SK-N-SH (cell line): ENCODE results near the gene ANKRD11. TPM values are rescaled to one million over a fixed set of nuclear protein-coding genes. Genes with fewer than 3 reads are reported as not detected.

Experiments
- CTCF ChIA-PET: fragments of 300-600, 350-600 bp; formaldehyde crosslinking; extraction: SDS; loops from one replicate; lab custom pipeline; 2021; lab: Yijun Ruan, JAX
- POLR2A ChIA-PET: fragments of 350-600 bp; sonication (Branson Sonifier 250); formaldehyde crosslinking; extraction: SDS; loops from one replicate; lab custom pipeline; 2020; ENCODE audit warnings: antibody characterized with exemption, inconsistent platforms; lab: Yijun Ruan, JAX
- DNase-seq: peaks from one replicate; pipeline ENCODE4 v3.0.0; 2012
- H2AFZ ChIP-seq: fragments of 200-600 bp; sonication (generic); 2 replicates; pipeline ENCODE4 v1.8.1; 2016; ENCODE audit warnings: antibody characterized with exemption, mild to moderate bottlenecking, low read depth
- H3F3A ChIP-seq: fragments of 200-600 bp; sonication (generic); replicated peaks from 2 replicates; pipeline ENCODE3; 2016; ENCODE audit warnings: antibody characterized with exemption, mild to moderate bottlenecking; ENCODE audit not compliant: insufficient read depth
- H3K27ac ChIP-seq, 2 experiments: fragments of 200-500 bp in 1 of 2; fragments of 200-600 bp in 1 of 2; sonication (Bioruptor generic) in 1 of 2; sonication (generic), shearing (Covaris generic) in 1 of 2; 2 replicates each; pipeline versions ENCODE4 v1.5.1 to v1.6.1; 2014 to 2016; ENCODE audit warnings: low read depth in 2 of 2, inconsistent platforms in 1 of 2, low read length in 1 of 2, mild to moderate bottlenecking in 1 of 2, mixed read lengths in 1 of 2
- H3K27me3 ChIP-seq: fragments of 200-600 bp; sonication (generic), shearing (Covaris generic); 2 replicates; pipeline ENCODE4 v1.6.1; 2016; ENCODE audit warnings: mixed run types; ENCODE audit not compliant: insufficient read depth
- H3K36me3 ChIP-seq, 2 experiments: fragments of 200-500 bp in 1 of 2; fragments of 200-600 bp in 1 of 2; sonication (Bioruptor generic) in 1 of 2; sonication (generic) in 1 of 2; replicated peaks in 1 of 2; 2 replicates each; pipeline versions ENCODE3 to v1.5.1; 2014 to 2016; ENCODE audit warnings: low read length in 1 of 2, mild to moderate bottlenecking in 1 of 2; ENCODE audit not compliant: insufficient read depth in 2 of 2, control insufficient read depth in 1 of 2
- H3K4me1 ChIP-seq, 2 experiments: fragments of 200-500 bp in 1 of 2; fragments of 200-600 bp in 1 of 2; sonication (Bioruptor generic) in 1 of 2; sonication (generic), shearing (Covaris generic) in 1 of 2; 2 replicates each; pipeline versions ENCODE4 v1.5.1 to v1.6.1; 2014 to 2016; ENCODE audit warnings: low read depth in 1 of 2, low read length in 1 of 2, mixed run types in 1 of 2; ENCODE audit not compliant: insufficient read depth in 2 of 2, control insufficient read depth in 1 of 2
- H3K4me2 ChIP-seq: fragments of 200-600 bp; sonication (generic), shearing (Covaris generic); 2 replicates; pipeline ENCODE4 v1.6.1; 2017; ENCODE audit warnings: mixed run types
- H3K4me3 ChIP-seq, 2 experiments: fragments of 200-500 bp in 1 of 2; fragments of 200-600 bp in 1 of 2; sonication (Bioruptor generic) in 1 of 2; sonication (generic), shearing (Covaris generic) in 1 of 2; 2 replicates each; pipeline versions ENCODE4 v1.5.1 to v1.8.1; 2014 to 2016; ENCODE audit warnings: low read depth in 2 of 2, inconsistent platforms in 1 of 2, low read length in 1 of 2, mild to moderate bottlenecking in 1 of 2, mixed read lengths in 1 of 2, moderate library complexity in 1 of 2
- H3K79me2 ChIP-seq: fragments of 200-600 bp; sonication (generic); 2 replicates; pipeline ENCODE4 v1.8.1; 2017; ENCODE audit warnings: mild to moderate bottlenecking; ENCODE audit not compliant: insufficient read depth
- H3K9ac ChIP-seq: fragments of 200-600 bp; sonication (generic); 2 replicates; pipeline ENCODE4 v1.6.1; 2017; ENCODE audit warnings: mixed run types
- H3K9me2 ChIP-seq: fragments of 200-600 bp; sonication (generic); 2 replicates; pipeline ENCODE4 v1.6.1; 2017; ENCODE audit warnings: mixed run types
- H3K9me3 ChIP-seq: fragments of 200-600 bp; sonication (generic); 2 replicates; pipeline ENCODE4 v1.6.1; 2017; ENCODE audit warnings: mixed run types, mild to moderate bottlenecking, moderate library complexity
- H4K20me1 ChIP-seq: fragments of 200-600 bp; sonication (generic); 2 replicates; pipeline ENCODE4 v1.6.1; 2017; ENCODE audit warnings: mild to moderate bottlenecking, mixed run types; ENCODE audit not compliant: insufficient read depth
- EP300 ChIP-seq, 2 experiments: IDR thresholded peaks; 2 replicates each; pipeline versions ENCODE4 v1.4.0 to v1.6.1; 2012; ENCODE audit warnings: borderline replicate concordance in 1 of 2, low read depth in 1 of 2, low read length in 1 of 2
- GABPA ChIP-seq: IDR thresholded peaks from 2 replicates; pipeline ENCODE4 v1.4.0; 2012; ENCODE audit warnings: low read depth, mild to moderate bottlenecking
- JUND ChIP-seq: IDR thresholded peaks from 2 replicates; pipeline ENCODE4 v1.4.0; 2012
- NRF1 ChIP-seq: IDR thresholded peaks from 2 replicates; pipeline ENCODE4 v1.6.1; 2012; ENCODE audit warnings: low read depth, mild to moderate bottlenecking, low read length
- RCOR1 ChIP-seq: fragments of 150-350 bp; IDR thresholded peaks from 2 replicates; pipeline ENCODE4 v1.6.1; 2017; ENCODE audit warnings: antibody characterized with exemption, low read length
- RFX5 ChIP-seq: IDR thresholded peaks from 2 replicates; pipeline ENCODE4 v1.6.1; 2012; ENCODE audit warnings: mild to moderate bottlenecking, improper control_type of control experiment, low read length
- TEAD4 ChIP-seq: IDR thresholded peaks from 2 replicates; pipeline ENCODE4 v1.4.0; 2012; ENCODE audit warnings: mild to moderate bottlenecking, borderline replicate concordance; ENCODE audit not compliant: insufficient read depth
- USF1 ChIP-seq: IDR thresholded peaks from 2 replicates; pipeline ENCODE4 v1.4.0; 2012; ENCODE audit warnings: low read depth, borderline replicate concordance
- ZBTB33 ChIP-seq: IDR thresholded peaks from 2 replicates; pipeline ENCODE4 v1.4.0; 2012; ENCODE audit warnings: low read depth, borderline replicate concordance
- WGBS: methylation state at CpG from one replicate; pipeline ENCODE4 v1.1.6; 2017; ENCODE audit warnings: low lambda C conversion rate; 5-methylcytosine and 5-hydroxymethylcytosine counted together
- polyA plus RNA-seq, 3 experiments: library from polyadenylated mRNA; depleted of rRNA; stranded (reverse); fragments of >200 nt; gene quantifications; 2 replicates each; pipeline ENCODE4 v1.2.3, GENCODE V29; 2012
- TF ChIP-seq, protein P1 (sequence below): fragments of 150-350 bp; IDR thresholded peaks from 2 replicates; pipeline ENCODE4 v1.6.1; 2017; ENCODE audit warnings: antibody characterized with exemption, low read length, low read depth, borderline replicate concordance

Gene ANKRD11
- polyA plus RNA-seq, 1 of the 3 experiments (the other 2 are of a cell fraction): 50.2 TPM

GRCh38 chr16:89334461-89334860 lies 155.9 kb downstream of the ANKRD11 start:
- H3K27ac ChIP-seq: peak overlapping the region; percentile 11 to 66; a peak in 3 of 4 replicates

DNA sequence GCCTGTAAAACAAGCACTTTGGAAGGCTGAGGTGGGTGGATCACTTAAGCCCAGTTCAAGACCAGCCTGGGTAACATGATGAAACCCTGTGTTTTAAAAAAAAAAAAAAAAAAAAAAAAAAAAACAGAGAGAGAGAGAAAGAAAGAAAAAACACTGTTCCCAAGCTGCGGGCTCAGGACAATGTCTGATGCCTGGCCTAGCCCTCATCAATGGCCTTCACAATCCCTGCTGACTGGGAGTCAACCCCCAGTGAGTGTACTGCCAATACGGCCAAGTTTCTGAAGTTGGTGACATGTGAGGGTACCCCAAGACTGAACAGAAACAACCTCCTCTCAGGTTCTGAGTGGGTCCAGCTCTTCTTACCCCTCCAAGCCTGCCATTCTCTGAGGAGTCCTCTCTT lies 156.3 kb downstream of the ANKRD11 start:
- H3K4me1 ChIP-seq: peaks cover 28 to 37% of the 10 kb centered on the region in 2 experiments; a peak in 3 of 4 replicates
- ChIA-PET POLR2A (no interaction called here), CTCF (interaction anchor here (0.6 to 2.8 kb wide), 4 partner anchors 9 to 174 kb away, joined by 3 to 11 read pairs (median 6); partner anchors contain the start of gene SPG7)
- H2AFZ ChIP-seq: no peak overlapping the region
- no peaks in the 10 kb centered on the region for H3K27me3 ChIP-seq
- H3K9ac ChIP-seq: no peak overlapping the region
- H3K27ac ChIP-seq: peak overlapping the region; percentile 11 to 66; a peak in 3 of 4 replicates
- H3K9me2 ChIP-seq: no peaks in the 10 kb centered on the region
- H3K9me3 ChIP-seq: no peaks in the 10 kb centered on the region
- no peak overlapping the region for H3K4me3 ChIP-seq
- H3F3A ChIP-seq: peaks cover 14% of the 10 kb centered on the region
- WGBS: 73% methylated on average over 1 of the region's 2 CpGs
- peaks cover 94% of the 10 kb centered on the region for H4K20me1 ChIP-seq
- H3K36me3 ChIP-seq: no peaks in the 10 kb centered on the region
- peaks cover 98% of the 10 kb centered on the region for H3K79me2 ChIP-seq
- TF ChIP-seq RCOR1: no peak
- no peak for TF ChIP-seq ZBTB33
- TF ChIP-seq, protein P1, sequence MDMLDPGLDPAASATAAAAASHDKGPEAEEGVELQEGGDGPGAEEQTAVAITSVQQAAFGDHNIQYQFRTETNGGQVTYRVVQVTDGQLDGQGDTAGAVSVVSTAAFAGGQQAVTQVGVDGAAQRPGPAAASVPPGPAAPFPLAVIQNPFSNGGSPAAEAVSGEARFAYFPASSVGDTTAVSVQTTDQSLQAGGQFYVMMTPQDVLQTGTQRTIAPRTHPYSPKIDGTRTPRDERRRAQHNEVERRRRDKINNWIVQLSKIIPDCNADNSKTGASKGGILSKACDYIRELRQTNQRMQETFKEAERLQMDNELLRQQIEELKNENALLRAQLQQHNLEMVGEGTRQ: no peak
- no peak for DNase-seq
- peak overlapping the region; percentile 13; the same call in 1 of the 2 replicates for H3K4me2 ChIP-seq

More at GRCh38 chr16:89334461-89334860, 155.9 kb downstream of the ANKRD11 start:
- POLR2A ChIA-PET: no interaction called here
- no peaks in the 10 kb centered on the region for H3K9me3 ChIP-seq
- CTCF ChIA-PET: interaction anchor here (0.6 to 2.8 kb wide), 5 partner anchors 8 to 174 kb away, joined by 3 to 11 read pairs (median 3); partner anchors contain the start of gene SPG7
- no peak overlapping the region for H3K4me3 ChIP-seq
- H3K9me2 ChIP-seq: no peaks in the 10 kb centered on the region
- no peaks in the 10 kb centered on the region for H3K27me3 ChIP-seq
- DNase-seq: no peak
- WGBS: 93% methylated on average over 7 of the region's 12 CpGs
- H3K36me3 ChIP-seq: no peaks in the 10 kb centered on the region
- H3F3A ChIP-seq: peaks cover 12% of the 10 kb centered on the region
- H2AFZ ChIP-seq: no peak overlapping the region
- H3K4me2 ChIP-seq: peak overlapping the region; percentile 13; the same call in 1 of the 2 replicates
- H3K4me1 ChIP-seq: peaks cover 28 to 36% of the 10 kb centered on the region in 2 experiments; a peak in 3 of 4 replicates
- H3K79me2 ChIP-seq: peaks cover 98% of the 10 kb centered on the region
- TF ChIP-seq TEAD4 (no peak), RFX5 (no peak), USF1 (no peak), JUND (no peak), GABPA (no peak), EP300 (IDR thresholded peaks at IDR 0.05; ENCODE audit: borderline replicate concordance in 1 of 2, low read depth in 1 of 2, low read length in 1 of 2) (no peak), NRF1 (no peak)
- H3K9ac ChIP-seq: no peak overlapping the region
- H4K20me1 ChIP-seq: peaks cover 94% of the 10 kb centered on the region
